GM12878 (cell line): ENCODE data around the gene AGAP2. TPM values are rescaled to one million over a fixed set of nuclear protein-coding genes. Genes with fewer than 3 reads are reported as not detected.

Experiments used
- ATAC-seq: fragments of 200-7000 bp; cut with Tn5 transposase; 3 replicates; pipeline ENCODE4 v1.9.1; 2020; ENCODE audit warnings: mild to moderate bottlenecking, moderate library complexity
- BruUV-seq: library from RNA; stranded (reverse); fragments of 400-500 nt; replicated peaks from 2 replicates; lab custom pipeline; 2021; lab: Mats Ljungman, UMichigan
- CTCF ChIA-PET: fragments of 300-600 bp; sonication (Branson Sonifier 250); formaldehyde crosslinking; extraction: SDS; loops from one replicate; lab custom pipeline; 2021; ENCODE audit warnings: inconsistent platforms; lab: Yijun Ruan, JAX
- POLR2A ChIA-PET: fragments of 350-600 bp; formaldehyde crosslinking; extraction: SDS; loops from one replicate; lab custom pipeline; 2021; ENCODE audit warnings: inconsistent platforms; lab: Charles Lee
- RAD21 ChIA-PET: fragments of 300-600 bp; sonication (Branson Sonifier 250); formaldehyde crosslinking; loops from one replicate; lab custom pipeline; 2023; ENCODE audit warnings: antibody characterized with exemption; ENCODE audit not compliant: unreplicated experiment; lab: Charles Lee
- SMC1A ChIA-PET: fragments of 300-600 bp; sonication (Branson Sonifier 250); formaldehyde crosslinking; loops from one replicate; lab custom pipeline; 2023; ENCODE audit not compliant: unreplicated experiment, uncharacterized antibody; lab: Charles Lee
- DNase-seq: peaks from one replicate; pipeline ENCODE4 v3.0.0-alpha.2; 2011; ENCODE audit warnings: low read depth, low spot score
- FAIRE-seq: peaks from 3 replicates; lab custom pipeline; 2011; peaks lifted over from hg19 to GRCh38; lab: Jason Lieb, UNC
- H2AFZ ChIP-seq: 2 replicates; pipeline ENCODE4 v1.6.0; 2011; ENCODE audit warnings: low read depth, low read length, control low read depth; ENCODE audit not compliant: control insufficient read depth
- H3K27ac ChIP-seq: 2 replicates; pipeline ENCODE4 v1.5.1; 2011; ENCODE audit warnings: control low read depth; ENCODE audit not compliant: control insufficient read depth, insufficient read depth
- H3K27me3 ChIP-seq, 2 experiments: replicated peaks in 1 of 2; 2 replicates each; pipeline versions ENCODE4 v1.6.0 to v1.6.1; 2011; ENCODE audit warnings: low read length in 1 of 2; ENCODE audit not compliant: control insufficient read depth in 2 of 2, insufficient read depth in 2 of 2
- H3K36me3 ChIP-seq, 2 experiments: 2 replicates each; pipeline ENCODE4 v1.5.1; 2011; ENCODE audit warnings: low read length in 1 of 2; ENCODE audit not compliant: control insufficient read depth in 2 of 2, insufficient read depth in 2 of 2
- H3K4me1 ChIP-seq: 2 replicates; pipeline ENCODE4 v1.6.1; 2011; ENCODE audit warnings: mild to moderate bottlenecking, low read length, moderate library complexity, mixed read lengths; ENCODE audit not compliant: control insufficient read depth, insufficient read depth
- H3K4me2 ChIP-seq: 2 replicates; pipeline ENCODE4 v1.6.0; 2011; ENCODE audit warnings: control low read depth; ENCODE audit not compliant: control insufficient read depth, insufficient read depth
- H3K4me3 ChIP-seq: fragments of 200-600 bp; sonication (generic); 2 replicates; pipeline ENCODE4 v1.5.1; 2016
- H3K79me2 ChIP-seq: 2 replicates; pipeline ENCODE4 v1.6.0; 2011; ENCODE audit warnings: low read length; ENCODE audit not compliant: control insufficient read depth, insufficient read depth
- H3K9ac ChIP-seq: 2 replicates; pipeline ENCODE4 v1.8.0; 2011; ENCODE audit warnings: low read length, control low read depth, mixed read lengths; ENCODE audit not compliant: control insufficient read depth, insufficient read depth
- H3K9me3 ChIP-seq: replicated peaks from 3 replicates; pipeline ENCODE4 v1.5.1; 2011; ENCODE audit warnings: mild to moderate bottlenecking, low read length; ENCODE audit not compliant: control insufficient read depth, insufficient read depth
- H4K20me1 ChIP-seq: 2 replicates; pipeline ENCODE4 v1.6.0; 2011; ENCODE audit not compliant: control insufficient read depth, insufficient read depth
- FOXM1 ChIP-seq: IDR thresholded peaks from 2 replicates; pipeline ENCODE4 v1.6.1; 2012; ENCODE audit warnings: low read depth, mild to moderate bottlenecking, inconsistent platforms, low read length, moderate library complexity
- PAX5 ChIP-seq: IDR thresholded peaks from 2 replicates; pipeline ENCODE4 v1.6.1; 2011; ENCODE audit warnings: low read depth, low read length, borderline replicate concordance
- POLR2A ChIP-seq: IDR thresholded peaks from 2 replicates; pipeline ENCODE4 v1.6.1; 2011; ENCODE audit warnings: low read depth, mild to moderate bottlenecking, low read length
- RUNX3 ChIP-seq: IDR thresholded peaks from 2 replicates; pipeline ENCODE4 v1.6.1; 2012; ENCODE audit warnings: low read length, inconsistent platforms
- WGBS: methylation state at CpG from one replicate; pipeline ENCODE4 v1.1.6; 2016; ENCODE audit warnings: low lambda C conversion rate; ENCODE audit not compliant: insufficient replicate concordance, insufficient coverage; ENCODE audit errors: missing lambda C conversion rate; 5-methylcytosine and 5-hydroxymethylcytosine counted together
- in situ Hi-C: fragments of 300-500 bp; cut with MboI; formaldehyde crosslinking; loops from 9 replicates; pipeline ENCODE4 v1.14.3; 2018; ENCODE audit warnings: mixed read lengths
- intact Hi-C: fragments of 100-400 bp; cut with micrococcal nuclease; formaldehyde crosslinking; loops from one replicate; pipeline ENCODE4 v1.14.2; 2022; ENCODE audit not compliant: unreplicated experiment
- polyA plus RNA-seq, 11 experiments: library from polyadenylated mRNA; depleted of rRNA in 4 of 11; unstranded in 6 of 11; stranded (reverse) in 5 of 11; fragments of >200 nt; fragmentation: Nextera tagmentation in 4 of 11; fragmentation: Illumina TruSeq in 1 of 11; extraction: Ambion mirVana in 4 of 11; extraction: Trizol in 1 of 11; gene quantifications; 1 replicate in 1 of 11; 2 replicates in 10 of 11; pipeline versions ENCODE4 v1.2.1 to v1.2.3, GENCODE V29; 2011 to 2016; ENCODE audit warnings: inconsistent platforms in 2 of 11, missing spikeins in 2 of 11, low read depth in 1 of 11
- total RNA-seq, 4 experiments: library from RNA; depleted of rRNA in 3 of 4; stranded (reverse); fragments of >200 nt in 3 of 4; fragmentation: Illumina TruSeq in 1 of 4; extraction: Trizol in 1 of 4; gene quantifications; 2 replicates each; pipeline versions ENCODE4 v1.2.1 to v1.2.3, GENCODE V29; 2013 to 2021
- TF ChIP-seq, protein P1 (sequence below): IDR thresholded peaks from 2 replicates; pipeline ENCODE4 v1.6.1; 2012; ENCODE audit warnings: low read depth, low read length, improper control_type of control experiment
- TF ChIP-seq, protein P2 (sequence below): IDR thresholded peaks from 2 replicates; pipeline ENCODE4 v1.6.1; 2011; ENCODE audit warnings: low read depth, mild to moderate bottlenecking, low read length, moderate library complexity, borderline replicate concordance; ENCODE audit errors: extremely low read depth
- TF ChIP-seq, protein P3 (sequence below): fragments of 450-650 bp; IDR thresholded peaks from 2 replicates; pipeline ENCODE4 v1.6.1; 2016; ENCODE audit warnings: mild to moderate bottlenecking

AGAP2 gene
- total and polyA plus RNA-seq, 10 of the 15 experiments (the other 5 are each of a cell fraction or from before 2014, with no cell fraction given): 0.29 to 19.8 (median 11.0) TPM

DNA sequence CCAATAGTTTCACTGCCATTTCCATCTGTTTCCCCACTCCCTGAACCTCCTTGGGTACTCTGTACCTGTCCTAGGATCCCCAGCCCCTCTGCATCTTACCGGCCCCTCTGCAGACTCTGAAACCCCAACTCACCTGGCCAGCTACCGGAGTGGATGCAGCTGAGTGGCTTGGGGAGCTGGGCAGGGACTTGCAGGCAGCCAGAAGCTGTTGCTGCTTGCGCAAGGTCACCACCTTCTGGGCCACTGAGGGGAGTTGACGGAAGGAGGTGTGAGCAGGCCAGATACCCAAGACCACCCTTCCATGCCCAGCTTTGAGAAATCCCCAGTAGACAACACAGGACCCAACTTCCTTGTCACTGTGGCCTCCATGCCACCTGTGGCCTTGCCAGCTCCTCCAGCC lies 6.3 kb downstream of the AGAP2 start (continued):
- TF ChIP-seq PAX5 (no peak), FOXM1 (no peak), RUNX3 (no peak)
- TF ChIP-seq, protein P1, sequence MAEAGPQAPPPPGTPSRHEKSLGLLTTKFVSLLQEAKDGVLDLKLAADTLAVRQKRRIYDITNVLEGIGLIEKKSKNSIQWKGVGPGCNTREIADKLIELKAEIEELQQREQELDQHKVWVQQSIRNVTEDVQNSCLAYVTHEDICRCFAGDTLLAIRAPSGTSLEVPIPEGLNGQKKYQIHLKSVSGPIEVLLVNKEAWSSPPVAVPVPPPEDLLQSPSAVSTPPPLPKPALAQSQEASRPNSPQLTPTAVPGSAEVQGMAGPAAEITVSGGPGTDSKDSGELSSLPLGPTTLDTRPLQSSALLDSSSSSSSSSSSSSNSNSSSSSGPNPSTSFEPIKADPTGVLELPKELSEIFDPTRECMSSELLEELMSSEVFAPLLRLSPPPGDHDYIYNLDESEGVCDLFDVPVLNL: no peak
- TF ChIP-seq, protein P2, sequence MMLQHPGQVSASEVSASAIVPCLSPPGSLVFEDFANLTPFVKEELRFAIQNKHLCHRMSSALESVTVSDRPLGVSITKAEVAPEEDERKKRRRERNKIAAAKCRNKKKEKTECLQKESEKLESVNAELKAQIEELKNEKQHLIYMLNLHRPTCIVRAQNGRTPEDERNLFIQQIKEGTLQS: no peak

DNA sequence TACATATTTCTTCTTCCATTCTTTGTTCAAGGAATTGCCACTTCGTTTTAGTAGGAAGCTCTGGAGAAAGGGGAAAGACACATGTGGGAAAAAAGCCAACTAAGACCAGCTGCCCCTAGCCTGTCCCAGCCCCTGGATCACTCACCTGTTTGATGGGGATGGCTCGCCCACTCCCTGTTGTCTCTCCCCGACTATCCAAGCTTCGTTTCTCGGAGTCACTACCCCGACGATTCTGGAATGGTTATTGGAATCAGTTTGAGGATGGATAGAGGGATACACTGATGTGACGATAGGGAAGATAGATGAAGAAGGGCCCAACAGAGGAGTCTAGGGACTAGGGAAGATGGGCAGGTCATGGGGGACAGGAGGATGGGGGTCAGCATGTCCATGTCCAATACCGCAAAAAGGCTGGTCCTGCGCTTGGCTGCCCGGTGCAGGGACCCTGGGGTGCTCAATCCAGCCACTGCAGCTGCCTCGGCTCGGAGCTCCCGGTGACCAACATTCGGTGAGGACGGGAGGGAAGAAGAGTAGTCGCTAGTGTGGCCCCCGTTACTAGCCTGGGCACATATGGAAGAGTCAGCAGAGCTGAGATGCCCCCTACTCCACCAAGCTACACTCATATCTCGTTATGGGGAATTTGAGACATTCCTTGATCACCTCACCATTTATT lies 7.0 kb downstream of the AGAP2 start:
- FAIRE-seq (no peak), ATAC-seq (no peak), DNase-seq (no peak)
- Histone ChIP-seq H3K79me2 (no peaks in the 10 kb centered on the region), H3K9ac (no peak overlapping the region), H3K27me3 (no peaks in the 10 kb centered on the region), H3K9me3 (no peaks in the 10 kb centered on the region), H3K36me3 (peaks cover 8 to 12% of the 10 kb centered on the region in 2 experiments), H4K20me1 (no peaks in the 10 kb centered on the region), H3K27ac (no peak overlapping the region), H3K4me3 (no peak overlapping the region), H3K4me1 (no peaks in the 10 kb centered on the region), H3K4me2 (no peak overlapping the region), H2AFZ (no peak overlapping the region)
- POLR2A ChIA-PET: no interaction called here
- intact Hi-C loops: no loop called here
- WGBS: 95% methylated on average over 19 of the region's 19 CpGs
- in situ Hi-C loops: no loop called here
- SMC1A ChIA-PET: interaction anchor here (1.9 kb wide), 1 partner anchor 10 kb away, joined by 5 read pairs; no protein-coding TSS in a partner anchor
- BruUV-seq: no TSS peak
- TF ChIP-seq POLR2A: no peak
- TF ChIP-seq, protein P3, sequence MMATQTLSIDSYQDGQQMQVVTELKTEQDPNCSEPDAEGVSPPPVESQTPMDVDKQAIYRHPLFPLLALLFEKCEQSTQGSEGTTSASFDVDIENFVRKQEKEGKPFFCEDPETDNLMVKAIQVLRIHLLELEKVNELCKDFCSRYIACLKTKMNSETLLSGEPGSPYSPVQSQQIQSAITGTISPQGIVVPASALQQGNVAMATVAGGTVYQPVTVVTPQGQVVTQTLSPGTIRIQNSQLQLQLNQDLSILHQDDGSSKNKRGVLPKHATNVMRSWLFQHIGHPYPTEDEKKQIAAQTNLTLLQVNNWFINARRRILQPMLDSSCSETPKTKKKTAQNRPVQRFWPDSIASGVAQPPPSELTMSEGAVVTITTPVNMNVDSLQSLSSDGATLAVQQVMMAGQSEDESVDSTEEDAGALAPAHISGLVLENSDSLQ: no peak
- CTCF ChIA-PET: interaction anchor here (0.7 to 1.2 kb wide), 4 partner anchors 9 to 482 kb away, joined by 3 to 4 read pairs (median 4); no protein-coding TSS in a partner anchor
- RAD21 ChIA-PET: no interaction called here
